MM.1S (cell line): ENCODE results near the gene BTD.

Experiments
- EZH2 ChIP-seq: fragments of 300-600 bp; sonication (generic); optimal IDR thresholded peaks from 2 replicates; pipeline ENCODE3; 2017; ENCODE audit warnings: low read depth, mild to moderate bottlenecking, antibody characterized with exemption, low read length, mixed read lengths
- EZH2phosphoT487 ChIP-seq: fragments of 300-600 bp; sonication (generic); IDR thresholded peaks from 2 replicates; pipeline ENCODE4 v1.6.1; 2018; ENCODE audit warnings: antibody characterized with exemption, low read length
- TF ChIP-seq, protein P1 (sequence below): fragments of 300-600 bp; sonication (generic); IDR thresholded peaks from 2 replicates; pipeline ENCODE4 v1.5.1; 2016; ENCODE audit warnings: antibody characterized with exemption, low read length, mixed read lengths

DNA sequence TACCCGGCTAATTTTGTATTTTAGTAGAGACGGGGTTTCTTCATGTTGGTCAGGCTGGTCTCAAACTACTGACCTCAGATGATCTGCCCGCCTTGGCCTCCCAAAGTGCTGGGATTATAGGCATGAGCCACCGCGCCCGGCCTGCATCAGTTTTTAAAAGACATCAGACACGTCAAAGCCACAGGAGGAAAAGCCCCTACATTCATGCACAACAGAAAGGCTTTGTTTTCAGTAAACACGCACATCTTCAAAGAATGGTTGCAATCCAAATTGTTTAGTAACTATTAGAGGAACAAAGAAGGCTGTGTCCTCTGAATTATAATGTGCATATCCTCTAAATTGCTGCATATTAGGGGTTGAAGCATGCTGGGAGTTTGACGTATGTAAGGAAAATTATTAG lies 53.3 kb downstream of the BTD start:
- TF ChIP-seq, protein P1, sequence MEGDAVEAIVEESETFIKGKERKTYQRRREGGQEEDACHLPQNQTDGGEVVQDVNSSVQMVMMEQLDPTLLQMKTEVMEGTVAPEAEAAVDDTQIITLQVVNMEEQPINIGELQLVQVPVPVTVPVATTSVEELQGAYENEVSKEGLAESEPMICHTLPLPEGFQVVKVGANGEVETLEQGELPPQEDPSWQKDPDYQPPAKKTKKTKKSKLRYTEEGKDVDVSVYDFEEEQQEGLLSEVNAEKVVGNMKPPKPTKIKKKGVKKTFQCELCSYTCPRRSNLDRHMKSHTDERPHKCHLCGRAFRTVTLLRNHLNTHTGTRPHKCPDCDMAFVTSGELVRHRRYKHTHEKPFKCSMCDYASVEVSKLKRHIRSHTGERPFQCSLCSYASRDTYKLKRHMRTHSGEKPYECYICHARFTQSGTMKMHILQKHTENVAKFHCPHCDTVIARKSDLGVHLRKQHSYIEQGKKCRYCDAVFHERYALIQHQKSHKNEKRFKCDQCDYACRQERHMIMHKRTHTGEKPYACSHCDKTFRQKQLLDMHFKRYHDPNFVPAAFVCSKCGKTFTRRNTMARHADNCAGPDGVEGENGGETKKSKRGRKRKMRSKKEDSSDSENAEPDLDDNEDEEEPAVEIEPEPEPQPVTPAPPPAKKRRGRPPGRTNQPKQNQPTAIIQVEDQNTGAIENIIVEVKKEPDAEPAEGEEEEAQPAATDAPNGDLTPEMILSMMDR, result no peak
- no peak for TF ChIP-seq EZH2
- no peak for TF ChIP-seq EZH2phosphoT487
